HG03135 (cell line): ENCODE measurements around the gene OPN4.

Experiments
- ATAC-seq: cut with Tn5 transposase; IDR thresholded peaks from one replicate; pipeline ENCODE4 v1.9.1; 2021; ENCODE audit warnings: mild to moderate bottlenecking, moderate library complexity; ENCODE audit not compliant: unreplicated experiment

Gene OPN4

DNA sequence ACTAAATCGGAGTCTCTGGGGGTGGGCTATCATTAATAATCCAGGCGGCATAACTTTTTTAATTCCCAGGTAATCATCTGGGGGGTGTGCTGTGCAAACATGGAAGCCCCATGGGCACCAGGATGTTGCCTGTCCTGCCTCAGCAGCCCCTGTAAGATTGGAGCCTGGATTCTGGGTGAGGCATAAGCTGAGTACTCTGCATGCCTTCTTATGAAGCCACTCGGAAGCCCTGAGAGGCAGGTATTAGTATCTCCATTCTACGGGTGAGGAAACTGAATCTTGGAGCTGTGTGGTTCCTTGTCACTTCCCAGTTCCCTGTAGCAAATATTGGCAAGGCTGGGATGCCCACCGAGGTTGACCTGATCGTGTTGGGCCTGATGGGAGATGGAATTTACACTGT lies 7.4 kb upstream of the OPN4 start:
- no peak for ATAC-seq

- ATAC-seq, result no peak
Observed at GRCh38 chr10:86647773-86648703, 6.3 kb upstream of the OPN4 start.

DNA sequence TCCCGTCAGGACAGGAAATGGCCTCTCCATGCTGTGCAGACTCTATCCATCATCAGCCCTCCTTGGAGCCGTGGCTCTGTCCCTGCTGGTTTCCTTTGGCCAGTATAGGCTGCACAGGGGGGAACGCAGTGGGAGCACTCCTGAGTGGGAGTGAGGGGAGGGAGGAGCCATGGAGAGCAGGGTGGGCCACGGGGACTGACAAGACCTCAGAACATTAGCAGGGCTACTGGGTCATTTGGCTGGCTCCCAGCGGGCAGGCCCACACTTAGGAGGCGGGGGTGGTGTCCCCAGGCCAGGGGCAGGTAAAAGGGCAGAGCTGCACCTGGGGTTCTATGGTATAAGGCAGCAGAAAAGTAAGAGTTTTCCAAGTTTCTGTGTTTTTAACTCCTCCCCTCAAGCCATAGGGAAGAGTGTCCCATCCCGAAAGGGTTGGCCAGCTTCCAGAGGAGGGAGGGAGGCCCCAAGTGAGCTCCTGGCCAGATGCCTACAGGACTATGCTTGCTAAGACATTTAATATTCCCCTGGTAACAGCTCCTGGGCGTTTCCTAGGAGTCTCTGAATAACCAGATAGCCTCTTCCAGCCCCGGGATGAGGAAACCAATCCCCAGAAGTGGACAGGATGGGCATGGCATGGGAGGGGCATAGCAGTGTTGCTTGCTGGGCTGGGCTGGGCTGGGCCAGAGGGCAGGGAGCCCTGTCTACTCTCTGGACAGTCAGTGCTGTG lies 5.5 kb upstream of the OPN4 start:
- no peak for ATAC-seq

DNA sequence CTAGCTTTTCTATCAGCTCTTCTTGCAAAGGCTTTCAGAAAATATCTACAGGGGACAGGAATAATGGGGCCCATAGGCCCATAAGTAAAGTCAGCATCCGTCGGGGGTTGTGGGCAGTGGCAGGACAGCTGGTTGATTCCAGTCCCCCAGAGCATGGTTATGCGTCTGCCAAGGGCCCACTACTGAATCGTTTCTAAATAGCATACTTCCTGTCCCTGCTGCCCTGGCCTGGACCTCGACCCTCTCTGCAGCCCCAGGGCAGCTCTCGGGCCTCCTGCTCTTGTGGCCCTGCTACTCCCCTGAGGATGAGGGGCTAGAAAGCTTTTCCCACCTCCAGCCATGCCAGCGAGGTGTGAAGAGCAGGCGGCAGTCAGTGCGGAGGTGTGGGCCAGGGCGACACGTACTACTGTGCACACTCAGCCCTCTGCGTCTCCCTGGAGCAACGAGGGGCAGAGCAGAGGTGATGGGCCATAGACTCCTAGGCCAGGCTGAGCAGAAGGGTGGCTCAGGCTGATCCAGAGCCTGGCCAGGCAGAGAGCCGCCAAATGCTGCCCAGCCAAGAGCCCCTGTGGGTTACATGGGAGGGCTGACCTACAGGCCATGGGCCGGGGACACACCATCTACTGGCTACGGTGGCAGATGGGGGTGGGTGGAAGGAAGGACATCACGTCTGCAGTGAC lies 4.7 kb upstream of the OPN4 start:
- no peak for ATAC-seq

GRCh38 chr10:86650151-86650550 lies 4.2 kb upstream of the OPN4 start:
- ATAC-seq, result no peak

GRCh38 chr10:86651021-86651471 lies 3.3 kb upstream of the OPN4 start:
- ATAC-seq, result no peak

GRCh38 chr10:86651631-86652331 lies 2.6 kb upstream of the OPN4 start:
- no peak for ATAC-seq

DNA sequence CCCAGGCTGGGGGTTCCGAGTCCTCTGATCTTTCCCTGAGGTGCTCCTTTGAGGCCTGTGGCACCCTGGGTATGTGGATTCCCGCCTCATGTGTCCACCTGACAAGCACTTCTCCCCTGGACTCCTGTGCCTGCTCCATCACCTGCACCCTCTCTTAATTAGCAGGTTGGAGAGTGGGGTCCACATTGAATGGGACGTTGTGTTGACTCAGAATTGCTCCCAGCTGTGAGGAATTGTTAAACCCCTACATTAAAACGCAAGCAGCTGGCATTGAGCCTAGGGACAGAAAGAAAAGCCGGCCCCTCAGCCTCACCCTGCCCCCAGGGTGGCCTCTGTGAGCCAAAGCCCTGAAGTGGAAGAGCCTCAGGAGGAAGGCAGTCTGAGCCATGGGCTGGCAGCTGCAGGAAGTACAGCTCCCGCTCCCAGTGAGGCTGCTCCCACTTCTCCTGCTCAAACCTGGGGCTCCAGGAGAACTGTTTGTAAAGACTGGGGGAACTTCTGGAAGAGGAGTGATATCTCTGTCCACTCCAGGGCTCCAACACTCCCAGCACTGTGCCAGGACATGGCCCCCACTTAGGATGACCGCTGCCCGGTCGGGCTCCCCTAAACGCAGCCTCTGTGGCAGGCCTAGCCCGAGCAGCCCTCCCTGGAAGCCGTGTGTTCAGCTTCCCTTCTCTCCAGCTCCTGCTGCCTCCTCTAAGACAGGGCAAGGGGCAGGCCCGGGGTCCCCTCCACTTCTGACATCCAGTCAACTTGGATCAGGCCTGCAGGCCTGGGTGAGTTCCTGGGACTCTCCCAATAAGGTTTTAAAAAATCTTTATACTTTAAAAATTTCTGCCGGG lies 1.8 kb upstream of the OPN4 start:
- ATAC-seq, result no peak

DNA sequence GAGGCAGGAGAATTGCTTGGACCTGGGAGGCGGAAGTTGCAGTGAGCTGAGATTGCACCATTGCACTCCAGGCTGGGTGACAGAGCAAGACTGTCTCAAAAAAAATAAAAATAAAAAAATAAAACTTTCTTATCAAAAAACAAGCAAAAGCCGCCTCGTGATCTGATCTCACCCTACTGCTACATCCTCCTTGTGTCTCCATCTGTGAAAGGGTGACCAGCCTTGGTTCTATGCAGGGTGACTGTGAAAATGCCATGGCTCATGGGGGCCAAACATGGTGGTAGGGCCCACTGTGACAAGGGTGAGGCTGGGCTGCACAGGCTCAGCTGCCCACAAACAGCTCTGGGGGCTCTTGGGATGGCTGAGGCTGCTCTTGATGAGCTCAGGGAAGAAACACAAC lies 968 bp upstream of the OPN4 start:
- ATAC-seq, result no peak

DNA sequence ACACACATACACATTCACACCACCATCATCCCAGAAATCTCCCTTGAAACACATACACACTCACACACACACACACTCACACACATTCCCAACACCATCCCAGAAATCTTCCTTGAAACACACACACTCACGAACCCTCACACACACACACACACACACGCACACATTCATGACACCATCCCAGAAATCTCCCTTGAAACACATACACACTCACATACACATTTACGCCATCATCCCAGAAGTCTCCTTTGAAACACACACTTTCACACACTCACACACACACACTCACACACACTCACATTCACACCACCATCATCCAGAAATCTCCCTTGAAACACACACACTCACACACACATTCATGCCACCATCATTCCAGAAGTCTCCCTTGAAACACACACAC lies 360 bp upstream of the OPN4 start:
- ATAC-seq, result no peak

DNA sequence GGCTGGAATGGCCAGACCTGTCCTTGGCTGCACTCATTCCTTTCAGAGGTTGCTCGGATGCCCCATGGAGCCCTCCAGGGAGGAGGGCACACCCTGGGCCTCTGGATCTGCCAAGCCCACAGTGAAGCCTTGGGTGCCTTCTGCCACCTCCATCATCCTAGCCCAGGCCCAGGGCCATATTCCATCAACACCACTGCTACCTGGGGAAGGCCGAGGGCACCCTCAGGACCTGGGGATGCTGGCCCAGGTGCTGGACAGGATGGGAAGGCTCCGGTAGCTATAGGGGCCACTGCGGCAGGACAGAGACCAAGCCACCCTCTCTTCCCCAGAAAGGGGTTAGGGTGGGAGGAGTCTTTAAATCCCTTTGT lies 810 bp downstream of the OPN4 start:
- ATAC-seq, result no peak

DNA sequence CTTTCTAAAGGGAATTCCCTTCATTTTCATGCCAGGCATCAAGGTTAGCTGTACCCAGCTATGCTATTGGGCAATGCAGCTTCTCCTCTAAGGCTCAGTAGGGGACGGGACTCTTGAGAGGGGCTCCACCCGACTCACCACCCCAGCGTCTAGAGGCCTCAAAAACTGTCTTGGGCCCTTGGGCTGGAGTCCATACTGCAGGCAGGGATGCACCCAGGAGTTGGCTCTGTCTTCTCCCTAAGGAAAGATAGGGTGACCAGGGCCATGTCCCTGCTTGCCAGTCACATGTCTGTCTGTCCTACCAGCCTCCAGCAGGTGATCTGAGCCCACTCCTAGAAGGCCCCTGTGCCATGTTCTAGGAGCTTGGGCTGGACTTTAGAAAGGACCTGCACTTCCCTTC lies 1.2 kb downstream of the OPN4 start:
- ATAC-seq, result no peak

GRCh38 chr10:86657011-86657395 lies 2.7 kb downstream of the OPN4 start:
- ATAC-seq, result no peak

DNA sequence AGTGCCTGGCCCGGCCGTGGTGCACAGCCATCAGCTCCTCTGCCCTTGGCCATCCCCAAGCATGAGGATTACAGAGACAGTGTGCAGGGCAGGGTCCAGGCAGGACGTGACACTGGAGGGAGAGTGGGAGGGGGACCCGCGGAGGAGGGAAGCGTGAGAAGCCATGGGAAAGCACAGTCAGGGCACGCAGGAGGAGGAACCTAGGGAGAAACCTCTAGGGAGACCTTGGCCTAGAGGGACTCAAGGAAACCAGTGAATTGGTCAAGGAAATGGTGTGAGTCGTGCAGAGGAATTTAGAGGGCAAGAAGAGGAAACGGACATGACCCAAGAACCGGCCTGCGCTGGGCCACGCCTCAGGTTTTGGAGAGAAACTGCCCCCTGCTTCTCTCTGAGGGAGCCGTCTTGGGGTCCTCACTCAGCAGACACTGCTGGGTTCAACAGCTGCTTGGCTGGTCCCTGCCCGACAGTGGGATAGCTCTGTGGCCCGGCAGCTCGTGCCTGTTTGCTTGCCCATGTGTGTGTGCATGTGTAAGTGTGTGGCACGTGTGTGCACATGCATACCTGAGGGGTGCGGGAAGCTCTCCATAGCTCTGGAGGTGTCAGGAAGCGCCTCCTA lies 3.2 kb downstream of the OPN4 start:
- ATAC-seq, result no peak

- ATAC-seq, result no peak
Observed at GRCh38 chr10:86658261-86658741, 4.0 kb downstream of the OPN4 start.

DNA sequence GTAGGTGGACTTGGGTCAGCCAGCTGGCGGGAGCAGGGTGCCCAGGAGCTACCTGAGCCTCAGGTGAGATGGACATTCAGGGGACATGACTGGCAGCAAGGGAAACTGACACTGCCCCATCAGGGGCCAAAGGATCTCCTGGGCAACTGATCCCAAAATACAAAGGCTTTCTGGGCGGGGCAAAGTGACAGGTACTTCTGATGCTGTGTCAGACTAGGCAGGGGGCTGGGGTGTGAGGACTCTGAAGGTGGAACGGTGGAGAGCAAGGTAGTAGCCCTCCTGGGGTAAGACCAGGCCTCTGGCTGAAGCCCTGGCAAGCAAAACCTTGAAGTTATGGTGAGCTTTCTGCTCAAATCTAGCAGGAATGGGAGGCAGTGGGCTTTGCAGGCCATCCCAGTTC lies 4.4 kb downstream of the OPN4 start:
- no peak for ATAC-seq

GRCh38 chr10:86659161-86659691 lies 4.9 kb downstream of the OPN4 start:
- ATAC-seq, result no peak

DNA sequence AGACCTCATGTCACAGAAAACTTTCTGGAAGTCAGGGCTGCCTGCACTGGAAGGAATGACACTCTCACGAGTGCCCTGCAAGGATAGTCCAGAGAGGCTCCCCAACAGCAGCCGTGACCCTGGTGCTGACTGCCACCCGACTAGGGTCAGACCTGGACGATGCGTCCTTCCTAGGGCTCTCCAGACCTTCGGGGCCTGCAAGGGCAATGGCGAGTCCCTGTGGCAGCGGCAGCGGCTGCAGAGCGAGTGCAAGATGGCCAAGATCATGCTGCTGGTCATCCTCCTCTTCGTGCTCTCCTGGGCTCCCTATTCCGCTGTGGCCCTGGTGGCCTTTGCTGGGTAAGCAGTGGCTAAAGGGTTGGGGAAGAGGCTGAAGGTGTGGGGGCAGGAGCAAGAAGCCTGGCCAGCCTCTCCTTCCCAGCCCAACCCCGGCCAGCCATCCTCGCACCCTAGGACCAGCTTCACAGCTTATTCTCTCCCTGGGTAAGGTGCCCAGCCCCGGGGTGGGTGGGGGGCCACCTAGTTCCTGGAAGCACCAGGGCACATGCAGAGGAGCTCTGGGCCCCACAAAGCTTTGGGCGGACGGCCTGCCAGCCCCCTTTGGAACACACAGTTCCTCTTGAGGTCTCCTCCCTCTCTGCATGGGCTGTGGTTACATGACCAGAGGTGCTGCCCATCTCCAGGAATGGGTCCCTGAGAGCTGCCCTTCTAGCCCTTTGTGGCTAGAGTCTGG lies 5.5 kb downstream of the OPN4 start:
- no peak for ATAC-seq
